K562 (cell line): Measurements from ENCODE around the gene DBH. TPM values are rescaled to one million over a fixed set of nuclear protein-coding genes. Genes with fewer than 3 reads are reported as not detected.

Experiments used
- ATF6 ChIP-seq: sonication (generic); formaldehyde crosslinking; IDR thresholded peaks from 2 replicates; pipeline ENCODE4 v1.4.0; 2020; ENCODE audit warnings: mild to moderate bottlenecking, missing genetic modification reagents
- BRF2 ChIP-seq: IDR thresholded peaks from 3 replicates; pipeline ENCODE4 v1.6.1; 2011; ENCODE audit warnings: borderline replicate concordance, mild to moderate bottlenecking; ENCODE audit not compliant: insufficient read length, insufficient read depth
- CEBPB ChIP-seq: fragments of 450-650 bp; IDR thresholded peaks from 2 replicates; pipeline ENCODE4 v1.6.1; 2016; ENCODE audit warnings: missing genetic modification characterization, missing compliant biosample characterization
- CHCHD3 ChIP-seq: fragments of 250-450 bp; sonication (Bioruptor Pico); IDR thresholded peaks from 2 replicates; pipeline ENCODE4 v2.1.2; 2022; ENCODE audit warnings: mild to moderate bottlenecking
- MTA2 ChIP-seq: fragments of 450-650 bp; IDR thresholded peaks from 2 replicates; pipeline ENCODE4 v1.6.1; 2016; ENCODE audit warnings: low read depth
- MXI1 ChIP-seq: IDR thresholded peaks from 2 replicates; pipeline ENCODE4 v1.6.1; 2011; ENCODE audit warnings: low read depth, mild to moderate bottlenecking, improper control_type of control experiment, low read length
- NCOA6 ChIP-seq: fragments of 450-650 bp; IDR thresholded peaks from 2 replicates; pipeline ENCODE4 v1.6.1; 2017; ENCODE audit warnings: mild to moderate bottlenecking
- NFE2 ChIP-seq: IDR thresholded peaks from 2 replicates; pipeline ENCODE4 v1.6.1; 2014; ENCODE audit warnings: antibody characterized with exemption, low read depth
- NR4A1 ChIP-seq, 2 experiments: fragments of 250-450 bp in 1 of 2; fragments of 450-650 bp in 1 of 2; sonication (Bioruptor Pico) in 1 of 2; IDR thresholded peaks; 2 replicates each; pipeline versions ENCODE4 v1.4.0 to v1.6.1; 2016 to 2020; ENCODE audit warnings: mild to moderate bottlenecking in 2 of 2, missing compliant biosample characterization in 1 of 2, missing genetic modification characterization in 1 of 2, moderate library complexity in 1 of 2
- POLR2A ChIP-seq: fragments of 450-650 bp; conservative IDR thresholded peaks from 2 replicates; pipeline ENCODE4 v1.6.1; 2016
- POLR2AphosphoS5 ChIP-seq: IDR thresholded peaks from 2 replicates; pipeline ENCODE4 v1.6.1; 2011; ENCODE audit warnings: mild to moderate bottlenecking, low read depth, low read length, moderate library complexity; ENCODE audit not compliant: control insufficient read depth, insufficient read depth
- TEAD4 ChIP-seq, 2 experiments: sonication (generic) in 1 of 2; formaldehyde crosslinking in 1 of 2; IDR thresholded peaks; 2 replicates each; pipeline versions ENCODE4 v1.6.1 to v1.8.0; 2012 to 2022; ENCODE audit warnings: borderline replicate concordance in 1 of 2, inconsistent platforms in 1 of 2, low read length in 1 of 2, mild to moderate bottlenecking in 1 of 2, missing genetic modification reagents in 1 of 2
- TRIM25 ChIP-seq: fragments of 450-650 bp; IDR thresholded peaks from 2 replicates; pipeline ENCODE4 v1.7.0; 2016; ENCODE audit warnings: borderline replicate concordance
- XRCC5 ChIP-seq: fragments of 200-400 bp; formaldehyde crosslinking; IDR thresholded peaks from 2 replicates; pipeline ENCODE4 v1.6.1; 2017; ENCODE audit warnings: low read depth, mild to moderate bottlenecking, low read length
- ZBED1 ChIP-seq: IDR thresholded peaks from 2 replicates; pipeline ENCODE4 v1.6.1; 2014
- ZFP30 ChIP-seq: fragments of 250-450 bp; sonication (Bioruptor Pico); IDR thresholded peaks from 2 replicates; pipeline ENCODE4 v1.8.0; 2022; ENCODE audit warnings: moderate library complexity, mild to moderate bottlenecking, inconsistent platforms, borderline replicate concordance
- ZNF133 ChIP-seq: fragments of 250-450 bp; sonication (Bioruptor Pico); IDR thresholded peaks from 2 replicates; pipeline ENCODE4 v1.4.0; 2020; ENCODE audit warnings: mild to moderate bottlenecking
- ZNF740 ChIP-seq, 3 experiments: fragments of 200-800 bp in 1 of 3; sonication (Bioruptor generic) in 1 of 3; sonication (generic) in 1 of 3; formaldehyde crosslinking in 1 of 3; IDR thresholded peaks; 2 replicates each; pipeline versions ENCODE4 v1.6.1 to v1.8.0; 2016 to 2022; ENCODE audit warnings: mild to moderate bottlenecking in 2 of 3, missing compliant biosample characterization in 2 of 3, missing genetic modification characterization in 2 of 3, missing genetic modification reagents in 1 of 3
- polyA plus RNA-seq, 8 experiments: library from polyadenylated mRNA; depleted of rRNA in 4 of 8; stranded (reverse) in 5 of 8; unstranded in 3 of 8; fragments of >200 nt; fragmentation: Nextera tagmentation in 2 of 8; fragmentation: Illumina TruSeq in 1 of 8; extraction: Ambion mirVana in 2 of 8; extraction: Trizol in 1 of 8; gene quantifications; 2 replicates each; pipeline versions ENCODE4 v1.2.1 to v1.2.3, GENCODE V29; 2011 to 2014; ENCODE audit warnings: inconsistent platforms in 1 of 8, missing spikeins in 1 of 8
- total RNA-seq, 7 experiments: library from RNA; depleted of rRNA in 6 of 7; stranded (reverse); fragments of >200 nt in 6 of 7; fragmentation: Illumina TruSeq in 2 of 7; extraction: Trizol in 2 of 7; gene quantifications; 2 replicates each; pipeline versions ENCODE4 v1.2.1 to v1.2.3, GENCODE V29; 2011 to 2021; ENCODE audit warnings: low replicate concordance in 1 of 7

Gene DBH
- total and polyA plus RNA-seq, 9 of the 15 experiments (the other 6 are each of a cell fraction or from before 2014, with no cell fraction given) = not detected

GRCh38 chr9:133612816-133613215 is 23.3 kb upstream of the DBH start (continued):
- no peak for TF ChIP-seq ZNF133 (CRISPR knock-in tag)
- no peak for TF ChIP-seq BRF2
- TF ChIP-seq MTA2 = no peak
- TF ChIP-seq NR4A1 (CRISPR knock-in tag; IDR thresholded peaks at IDR 0.05) = no peak
- no peak for TF ChIP-seq NR4A1 (tag; IDR thresholded peaks at IDR 0.05)
- TF ChIP-seq XRCC5 = no peak
- no peak for TF ChIP-seq TRIM25
- TF ChIP-seq ZFP30 (CRISPR knock-in tag) = no peak
- TF ChIP-seq ATF6 = no peak
- TF ChIP-seq POLR2A = no peak
- no peak for TF ChIP-seq CHCHD3 (CRISPR knock-in tag)
- no peak for TF ChIP-seq ZNF740 (CRISPR knock-in tag; IDR thresholded peaks at IDR 0.05)
- TF ChIP-seq ZNF740 (tag; IDR thresholded peaks at IDR 0.05) = no peak
- no peak for TF ChIP-seq NCOA6
- no peak for TF ChIP-seq CEBPB
- no peak for TF ChIP-seq POLR2AphosphoS5
- TF ChIP-seq NFE2 = no peak
- no peak for TF ChIP-seq ZBED1
- no peak for TF ChIP-seq TEAD4 (IDR thresholded peaks at IDR 0.05; ENCODE audit: low read length)
- no peak for TF ChIP-seq TEAD4 (CRISPR knock-in tag; IDR thresholded peaks at IDR 0.05; ENCODE audit: borderline replicate concordance)
- no peak for TF ChIP-seq MXI1
